SK-N-SH treated with all-trans-retinoic acid at 6 μM for 48 hours (cell line): Measurements from ENCODE around the gene ACSL6.

Experiments
- ATAC-seq: fragments of 200-7000 bp; cut with Tn5 transposase; 3 replicates; pipeline ENCODE4 v1.9.1; 2020; ENCODE audit warnings: mild to moderate bottlenecking, moderate library complexity
- ARNTL ChIP-seq: fragments of 450-650 bp; formaldehyde crosslinking; IDR thresholded peaks from 2 replicates; pipeline ENCODE4 v1.5.0; 2020; ENCODE audit warnings: low read depth, mild to moderate bottlenecking, moderate library complexity, borderline replicate concordance
- BACH2 ChIP-seq: fragments of 250-450 bp; sonication (Bioruptor Pico); IDR thresholded peaks from 2 replicates; pipeline ENCODE4 v1.9.0; 2021; ENCODE audit warnings: mild to moderate bottlenecking, borderline replicate concordance
- CSDC2 ChIP-seq: fragments of 250-450 bp; sonication (Bioruptor Pico); IDR thresholded peaks from 2 replicates; pipeline ENCODE4 v1.5.0; 2020; ENCODE audit warnings: mild to moderate bottlenecking, moderate library complexity
- CSRNP3 ChIP-seq: fragments of 250-450 bp; sonication (Bioruptor Pico); IDR thresholded peaks from 2 replicates; pipeline ENCODE4 v1.5.1; 2021; ENCODE audit warnings: mild to moderate bottlenecking, moderate library complexity
- ESRRG ChIP-seq: fragments of 250-450 bp; sonication (Bioruptor Pico); IDR thresholded peaks from 2 replicates; pipeline ENCODE4 v1.6.1; 2021; ENCODE audit warnings: mild to moderate bottlenecking
- GLIS3 ChIP-seq: fragments of 250-450 bp; sonication (Bioruptor Pico); IDR thresholded peaks from 2 replicates; pipeline ENCODE4 v1.5.0; 2020; ENCODE audit warnings: mild to moderate bottlenecking, moderate library complexity
- ISL1 ChIP-seq: fragments of 250-450 bp; sonication (Bioruptor Pico); IDR thresholded peaks from 2 replicates; pipeline ENCODE4 v2.1.2; 2022; ENCODE audit warnings: mild to moderate bottlenecking, moderate library complexity
- OSR1 ChIP-seq: fragments of 250-450 bp; sonication (Bioruptor Pico); IDR thresholded peaks from 2 replicates; pipeline ENCODE4 v1.8.0; 2022; ENCODE audit warnings: moderate library complexity, mild to moderate bottlenecking, inconsistent platforms
- PATZ1 ChIP-seq: fragments of 250-450 bp; sonication (Bioruptor Pico); IDR thresholded peaks from 2 replicates; pipeline ENCODE4 v1.8.0; 2020; ENCODE audit warnings: mild to moderate bottlenecking, moderate library complexity, borderline replicate concordance
- POU6F1 ChIP-seq: fragments of 250-450 bp; sonication (Bioruptor Pico); IDR thresholded peaks from 2 replicates; pipeline ENCODE4 v1.8.0; 2021; ENCODE audit warnings: low read depth, mild to moderate bottlenecking, moderate library complexity, borderline replicate concordance
- PPARA ChIP-seq: fragments of 250-450 bp; sonication (Bioruptor Pico); IDR thresholded peaks from 2 replicates; pipeline ENCODE4 v1.5.0; 2020; ENCODE audit warnings: mild to moderate bottlenecking, borderline replicate concordance
- RARB ChIP-seq: fragments of 250-450 bp; sonication (Bioruptor Pico); IDR thresholded peaks from 2 replicates; pipeline ENCODE4 v1.8.0; 2021; ENCODE audit warnings: mild to moderate bottlenecking, moderate library complexity
- SNAI2 ChIP-seq: fragments of 250-450 bp; sonication (Bioruptor Pico); IDR thresholded peaks from 2 replicates; pipeline ENCODE4 v1.5.0; 2020; ENCODE audit warnings: mild to moderate bottlenecking, moderate library complexity
- TCF4 ChIP-seq: fragments of 250-450 bp; sonication (Bioruptor Pico); IDR thresholded peaks from 2 replicates; pipeline ENCODE4 v1.8.0; 2021; ENCODE audit warnings: mild to moderate bottlenecking, moderate library complexity, borderline replicate concordance
- ZC3H10 ChIP-seq: fragments of 250-450 bp; sonication (Bioruptor Pico); IDR thresholded peaks from 2 replicates; pipeline ENCODE4 v1.5.1; 2021; ENCODE audit warnings: mild to moderate bottlenecking, moderate library complexity
- ZFP3 ChIP-seq: fragments of 250-450 bp; sonication (Bioruptor Pico); IDR thresholded peaks from 2 replicates; pipeline ENCODE4 v1.5.0; 2020; ENCODE audit warnings: mild to moderate bottlenecking, moderate library complexity
- ZFP30 ChIP-seq: fragments of 450-650 bp; formaldehyde crosslinking; IDR thresholded peaks from 2 replicates; pipeline ENCODE4 v1.5.0; 2022; ENCODE audit warnings: mild to moderate bottlenecking, moderate library complexity
- ZNF565 ChIP-seq: fragments of 450-650 bp; formaldehyde crosslinking; conservative IDR thresholded peaks from 2 replicates; pipeline ENCODE4 v1.5.0; 2020; ENCODE audit warnings: low read depth, mild to moderate bottlenecking, moderate library complexity
- ZNF70 ChIP-seq: fragments of 450-650 bp; formaldehyde crosslinking; IDR thresholded peaks from 2 replicates; pipeline ENCODE4 v1.5.0; 2020; ENCODE audit warnings: mild to moderate bottlenecking, moderate library complexity
- ZNF8 ChIP-seq: fragments of 450-650 bp; formaldehyde crosslinking; IDR thresholded peaks from 2 replicates; pipeline ENCODE4 v1.5.0; 2020; ENCODE audit warnings: mild to moderate bottlenecking, moderate library complexity
- TF ChIP-seq, protein P1 (sequence below): fragments of 250-450 bp; sonication (Bioruptor Pico); IDR thresholded peaks from 2 replicates; pipeline ENCODE4 v1.5.1; 2020; ENCODE audit warnings: low read depth, mild to moderate bottlenecking, moderate library complexity
- TF ChIP-seq, protein P2 (sequence below): fragments of 250-450 bp; sonication (Bioruptor Pico); IDR thresholded peaks from 2 replicates; pipeline ENCODE4 v1.5.0; 2020; ENCODE audit warnings: mild to moderate bottlenecking, moderate library complexity

ACSL6 gene

DNA sequence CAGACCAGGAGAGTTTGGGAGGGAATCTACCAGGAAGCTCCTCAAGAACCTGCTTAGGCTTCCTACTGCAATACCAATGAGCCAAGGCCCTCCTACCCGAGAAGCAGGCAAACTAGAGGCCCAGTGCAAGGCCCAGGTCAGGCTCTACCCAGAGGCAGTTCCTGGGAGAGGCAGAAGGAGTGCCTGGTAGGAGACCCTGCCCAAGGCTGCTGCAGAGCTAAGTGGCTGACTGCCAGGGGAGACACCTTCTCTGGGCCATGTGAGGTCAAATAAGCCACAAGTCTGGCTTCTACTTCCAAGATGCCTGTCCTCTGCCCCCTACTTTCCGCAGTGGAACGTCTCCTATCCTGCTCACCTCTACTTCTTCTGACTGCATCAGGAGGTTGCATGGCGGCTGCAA, 17.8 kb downstream of the ACSL6 start:
- TF ChIP-seq ISL1 (CRISPR knock-in tag) (no peak), RARB (CRISPR knock-in tag) (no peak), ZNF565 (no peak), PATZ1 (CRISPR knock-in tag) (no peak), PPARA (no peak), ARNTL (CRISPR knock-in tag) (no peak), ZC3H10 (CRISPR knock-in tag) (no peak), OSR1 (no peak), POU6F1 (CRISPR knock-in tag) (no peak), BACH2 (CRISPR knock-in tag) (no peak), ZFP30 (CRISPR knock-in tag) (no peak)
- TF ChIP-seq, protein P1, sequence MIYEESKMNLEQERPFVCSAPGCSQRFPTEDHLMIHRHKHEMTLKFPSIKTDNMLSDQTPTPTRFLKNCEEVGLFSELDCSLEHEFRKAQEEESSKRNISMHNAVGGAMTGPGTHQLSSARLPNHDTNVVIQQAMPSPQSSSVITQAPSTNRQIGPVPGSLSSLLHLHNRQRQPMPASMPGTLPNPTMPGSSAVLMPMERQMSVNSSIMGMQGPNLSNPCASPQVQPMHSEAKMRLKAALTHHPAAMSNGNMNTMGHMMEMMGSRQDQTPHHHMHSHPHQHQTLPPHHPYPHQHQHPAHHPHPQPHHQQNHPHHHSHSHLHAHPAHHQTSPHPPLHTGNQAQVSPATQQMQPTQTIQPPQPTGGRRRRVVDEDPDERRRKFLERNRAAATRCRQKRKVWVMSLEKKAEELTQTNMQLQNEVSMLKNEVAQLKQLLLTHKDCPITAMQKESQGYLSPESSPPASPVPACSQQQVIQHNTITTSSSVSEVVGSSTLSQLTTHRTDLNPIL (CRISPR knock-in tag) = no peak
- ATAC-seq = no peak

GRCh38 chr5:131992370-131992769, 19.1 kb downstream of the ACSL6 start:
- TF ChIP-seq RARB (CRISPR knock-in tag) = no peak
- no peak for TF ChIP-seq GLIS3
- no peak for TF ChIP-seq PPARA
- TF ChIP-seq, protein P2, sequence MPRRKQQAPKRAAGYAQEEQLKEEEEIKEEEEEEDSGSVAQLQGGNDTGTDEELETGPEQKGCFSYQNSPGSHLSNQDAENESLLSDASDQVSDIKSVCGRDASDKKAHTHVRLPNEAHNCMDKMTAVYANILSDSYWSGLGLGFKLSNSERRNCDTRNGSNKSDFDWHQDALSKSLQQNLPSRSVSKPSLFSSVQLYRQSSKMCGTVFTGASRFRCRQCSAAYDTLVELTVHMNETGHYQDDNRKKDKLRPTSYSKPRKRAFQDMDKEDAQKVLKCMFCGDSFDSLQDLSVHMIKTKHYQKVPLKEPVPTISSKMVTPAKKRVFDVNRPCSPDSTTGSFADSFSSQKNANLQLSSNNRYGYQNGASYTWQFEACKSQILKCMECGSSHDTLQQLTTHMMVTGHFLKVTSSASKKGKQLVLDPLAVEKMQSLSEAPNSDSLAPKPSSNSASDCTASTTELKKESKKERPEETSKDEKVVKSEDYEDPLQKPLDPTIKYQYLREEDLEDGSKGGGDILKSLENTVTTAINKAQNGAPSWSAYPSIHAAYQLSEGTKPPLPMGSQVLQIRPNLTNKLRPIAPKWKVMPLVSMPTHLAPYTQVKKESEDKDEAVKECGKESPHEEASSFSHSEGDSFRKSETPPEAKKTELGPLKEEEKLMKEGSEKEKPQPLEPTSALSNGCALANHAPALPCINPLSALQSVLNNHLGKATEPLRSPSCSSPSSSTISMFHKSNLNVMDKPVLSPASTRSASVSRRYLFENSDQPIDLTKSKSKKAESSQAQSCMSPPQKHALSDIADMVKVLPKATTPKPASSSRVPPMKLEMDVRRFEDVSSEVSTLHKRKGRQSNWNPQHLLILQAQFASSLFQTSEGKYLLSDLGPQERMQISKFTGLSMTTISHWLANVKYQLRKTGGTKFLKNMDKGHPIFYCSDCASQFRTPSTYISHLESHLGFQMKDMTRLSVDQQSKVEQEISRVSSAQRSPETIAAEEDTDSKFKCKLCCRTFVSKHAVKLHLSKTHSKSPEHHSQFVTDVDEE (CRISPR knock-in tag) = no peak
- no peak for TF ChIP-seq CSDC2 (CRISPR knock-in tag)
- no peak for TF ChIP-seq OSR1
- no peak for TF ChIP-seq ZNF8
- no peak for TF ChIP-seq ARNTL (CRISPR knock-in tag)
- TF ChIP-seq ZNF70 = no peak
- ATAC-seq = no peak

- no peak for ATAC-seq
- TF ChIP-seq POU6F1 (CRISPR knock-in tag) = no peak
- no peak for TF ChIP-seq CSRNP3 (CRISPR knock-in tag)
- TF ChIP-seq OSR1 = no peak
- TF ChIP-seq GLIS3 = no peak
- TF ChIP-seq ZNF565 = no peak
- TF ChIP-seq, protein P1 (CRISPR knock-in tag) = no peak
- TF ChIP-seq TCF4 = no peak
- TF ChIP-seq ESRRG (CRISPR knock-in tag) = no peak
- TF ChIP-seq ARNTL (CRISPR knock-in tag) = no peak
- TF ChIP-seq PPARA = no peak
- no peak for TF ChIP-seq ZNF8
- no peak for TF ChIP-seq CSDC2 (CRISPR knock-in tag)
- no peak for TF ChIP-seq ISL1 (CRISPR knock-in tag)
- no peak for TF ChIP-seq BACH2 (CRISPR knock-in tag)
- no peak for TF ChIP-seq SNAI2 (CRISPR knock-in tag)
- TF ChIP-seq ZFP3 (CRISPR knock-in tag) = no peak
- no peak for TF ChIP-seq ZNF70
- no peak for TF ChIP-seq ZC3H10 (CRISPR knock-in tag)
- no peak for TF ChIP-seq ZFP30 (CRISPR knock-in tag)
- no peak for TF ChIP-seq PATZ1 (CRISPR knock-in tag)
These were observed 19.7 kb downstream of the ACSL6 start for GRCh38 chr5:131991593-131992324.
